Fibroblast of pulmonary artery (primary cell): Measurements from ENCODE around the gene HAUS1.
A peak's percentile ranks its signal among the peaks of the same experiment; 100 is the strongest.

Experiments
- DNase-seq: peaks from one replicate; pipeline ENCODE4 v3.0.0-alpha.2; 2010; ENCODE audit warnings: low read depth
- H3K4me3 ChIP-seq: replicated peaks from 2 replicates; pipeline ENCODE4 v1.5.1; 2011; ENCODE audit warnings: low read depth, mild to moderate bottlenecking, control low read depth, low read length, moderate library complexity
- TF ChIP-seq, protein P1 (sequence below): IDR thresholded peaks from 2 replicates; pipeline ENCODE4 v1.5.1; 2011; ENCODE audit warnings: mild to moderate bottlenecking, control low read depth, low read length, inconsistent platforms; ENCODE audit errors: missing control alignments

Gene HAUS1, protein sequence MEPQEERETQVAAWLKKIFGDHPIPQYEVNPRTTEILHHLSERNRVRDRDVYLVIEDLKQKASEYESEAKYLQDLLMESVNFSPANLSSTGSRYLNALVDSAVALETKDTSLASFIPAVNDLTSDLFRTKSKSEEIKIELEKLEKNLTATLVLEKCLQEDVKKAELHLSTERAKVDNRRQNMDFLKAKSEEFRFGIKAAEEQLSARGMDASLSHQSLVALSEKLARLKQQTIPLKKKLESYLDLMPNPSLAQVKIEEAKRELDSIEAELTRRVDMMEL

DNA sequence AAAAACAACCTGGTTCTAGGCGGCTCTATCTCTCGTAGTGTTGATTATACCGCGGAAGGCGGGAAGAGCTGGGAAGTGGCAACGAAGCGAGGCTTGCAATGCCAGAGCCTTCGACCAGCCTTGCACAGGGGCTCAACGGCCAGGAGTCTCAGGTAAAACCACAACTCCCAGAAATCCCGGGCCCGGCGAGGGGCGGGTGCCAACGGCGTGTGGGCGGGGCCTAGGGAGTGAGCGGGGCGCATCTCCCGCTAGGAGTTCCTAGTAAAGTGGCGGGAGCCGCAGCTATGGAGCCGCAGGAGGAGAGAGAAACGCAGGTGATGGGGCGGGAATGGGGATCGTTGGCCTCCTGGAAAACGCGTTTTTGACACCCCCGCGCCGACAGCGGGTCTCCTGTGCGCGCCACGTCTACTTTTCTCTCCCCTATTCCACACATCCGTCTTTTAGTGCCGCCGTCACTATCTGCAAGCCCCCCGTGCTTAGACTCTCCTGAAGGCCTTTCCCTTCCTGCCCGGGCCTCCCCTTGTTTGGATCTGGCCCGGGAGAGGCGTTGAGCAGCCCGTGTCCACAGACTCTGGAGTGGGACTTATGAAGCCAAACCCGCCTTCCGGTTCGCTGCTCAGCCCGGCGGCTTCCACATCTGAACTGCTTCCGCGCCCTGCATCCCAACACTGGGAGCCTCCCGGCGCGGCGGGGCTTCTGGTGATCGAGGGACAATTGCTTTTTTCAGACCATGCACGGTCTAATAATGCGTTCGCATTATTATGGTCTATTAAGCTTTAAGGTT lies at the start of gene HAUS1:
HAUS1 (plus strand) TSS at position 258 of the 784 bp plus-strand sequence; CDS start at position 285, 27 bp downstream.
- peak within 1 kb of the TSS; percentile 96 for H3K4me3 ChIP-seq
- TF ChIP-seq, protein P1, sequence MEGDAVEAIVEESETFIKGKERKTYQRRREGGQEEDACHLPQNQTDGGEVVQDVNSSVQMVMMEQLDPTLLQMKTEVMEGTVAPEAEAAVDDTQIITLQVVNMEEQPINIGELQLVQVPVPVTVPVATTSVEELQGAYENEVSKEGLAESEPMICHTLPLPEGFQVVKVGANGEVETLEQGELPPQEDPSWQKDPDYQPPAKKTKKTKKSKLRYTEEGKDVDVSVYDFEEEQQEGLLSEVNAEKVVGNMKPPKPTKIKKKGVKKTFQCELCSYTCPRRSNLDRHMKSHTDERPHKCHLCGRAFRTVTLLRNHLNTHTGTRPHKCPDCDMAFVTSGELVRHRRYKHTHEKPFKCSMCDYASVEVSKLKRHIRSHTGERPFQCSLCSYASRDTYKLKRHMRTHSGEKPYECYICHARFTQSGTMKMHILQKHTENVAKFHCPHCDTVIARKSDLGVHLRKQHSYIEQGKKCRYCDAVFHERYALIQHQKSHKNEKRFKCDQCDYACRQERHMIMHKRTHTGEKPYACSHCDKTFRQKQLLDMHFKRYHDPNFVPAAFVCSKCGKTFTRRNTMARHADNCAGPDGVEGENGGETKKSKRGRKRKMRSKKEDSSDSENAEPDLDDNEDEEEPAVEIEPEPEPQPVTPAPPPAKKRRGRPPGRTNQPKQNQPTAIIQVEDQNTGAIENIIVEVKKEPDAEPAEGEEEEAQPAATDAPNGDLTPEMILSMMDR, result no peak
- peak; percentile 79 for DNase-seq

DNA sequence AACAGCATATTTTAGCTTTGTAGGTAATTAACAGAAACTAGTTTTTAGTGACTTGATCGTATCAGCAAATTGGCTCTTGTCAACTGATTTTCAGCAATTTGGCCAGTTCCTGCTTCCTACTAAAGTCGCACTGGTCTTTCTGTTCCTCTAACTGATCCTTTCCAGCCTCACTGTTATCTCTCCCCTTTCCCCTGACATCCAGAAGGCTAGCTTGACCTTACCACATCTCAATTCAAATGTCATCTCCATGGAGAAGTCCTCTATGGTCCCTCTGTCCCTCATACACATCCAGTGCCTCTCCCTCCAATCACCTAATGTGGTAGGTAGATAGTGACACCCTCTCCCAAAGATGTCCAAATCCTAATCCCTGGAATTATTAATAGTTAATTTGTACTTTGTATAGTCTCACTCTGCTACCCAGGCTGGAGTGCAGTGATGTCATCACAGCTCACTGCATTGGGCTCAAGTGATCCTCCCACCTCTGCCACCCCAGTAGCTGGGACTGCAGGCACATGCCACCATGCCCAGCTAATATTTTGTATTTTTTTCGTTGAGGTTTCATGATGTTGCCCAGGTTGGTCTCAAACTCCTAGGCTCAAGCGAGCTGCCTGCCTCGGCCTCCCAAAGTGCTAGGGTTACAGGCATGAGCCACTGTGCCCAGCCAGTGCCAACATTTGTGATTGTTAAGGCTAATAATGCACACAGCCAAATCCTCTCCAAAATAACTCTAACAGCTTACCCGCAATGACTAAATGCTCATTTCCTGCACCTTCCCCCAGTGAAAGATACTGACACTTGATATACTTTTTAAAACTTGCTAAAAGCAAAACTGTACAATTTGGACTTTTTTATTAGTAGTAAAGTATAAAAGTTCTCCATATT lies 49.0 kb upstream of the HAUS1 start:
- TF ChIP-seq, protein P1, result no peak
- H3K4me3 ChIP-seq, result no peak overlapping the region
- DNase-seq, result no peak

DNA sequence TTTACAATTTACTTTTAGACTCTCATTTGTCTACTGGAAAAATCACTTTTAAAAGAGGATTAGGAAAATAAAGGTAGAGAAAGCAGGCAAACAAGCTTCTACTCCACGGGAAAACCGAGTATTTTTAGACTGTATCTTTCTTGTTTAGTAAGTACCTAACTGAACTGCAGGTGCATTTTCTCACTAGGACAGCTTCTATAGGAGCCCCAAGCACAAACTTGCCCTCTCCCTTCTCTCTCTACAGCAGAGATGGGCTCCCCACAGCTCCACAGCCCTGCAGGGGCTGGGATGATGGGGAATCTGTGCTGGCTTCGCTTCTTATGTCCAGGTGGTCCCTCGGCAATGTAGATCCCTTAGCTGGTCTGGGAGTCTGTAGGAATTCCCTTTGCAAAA lies 48.4 kb upstream of the HAUS1 start:
- TF ChIP-seq, protein P1, result no peak
- no peak overlapping the region for H3K4me3 ChIP-seq
- DNase-seq, result no peak

DNA sequence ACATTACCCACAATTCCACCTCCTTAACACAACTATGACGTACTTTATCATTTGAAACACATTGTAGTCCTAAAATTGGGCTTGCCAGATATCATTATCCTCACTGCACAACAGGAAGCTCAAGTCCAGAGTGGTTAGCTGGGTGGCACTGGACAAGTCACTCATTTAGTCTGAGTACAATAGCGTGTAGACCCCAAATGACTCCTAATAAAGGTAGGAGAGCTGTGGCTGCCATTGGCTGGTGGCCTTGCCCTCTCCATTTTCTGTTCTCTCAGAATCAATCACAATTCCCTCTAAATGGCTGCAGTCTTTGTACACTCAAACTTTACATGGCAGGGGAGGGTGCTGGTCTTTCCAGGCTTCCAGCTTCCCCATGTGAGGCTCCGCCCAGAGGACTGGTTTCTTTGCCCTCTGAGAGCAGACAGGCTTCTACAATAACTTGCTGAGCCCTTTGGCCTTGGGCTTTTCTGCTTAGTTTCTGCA lies 43.8 kb upstream of the HAUS1 start:
- TF ChIP-seq, protein P1, result no peak
- no peak overlapping the region for H3K4me3 ChIP-seq
- DNase-seq, result no peak

DNA sequence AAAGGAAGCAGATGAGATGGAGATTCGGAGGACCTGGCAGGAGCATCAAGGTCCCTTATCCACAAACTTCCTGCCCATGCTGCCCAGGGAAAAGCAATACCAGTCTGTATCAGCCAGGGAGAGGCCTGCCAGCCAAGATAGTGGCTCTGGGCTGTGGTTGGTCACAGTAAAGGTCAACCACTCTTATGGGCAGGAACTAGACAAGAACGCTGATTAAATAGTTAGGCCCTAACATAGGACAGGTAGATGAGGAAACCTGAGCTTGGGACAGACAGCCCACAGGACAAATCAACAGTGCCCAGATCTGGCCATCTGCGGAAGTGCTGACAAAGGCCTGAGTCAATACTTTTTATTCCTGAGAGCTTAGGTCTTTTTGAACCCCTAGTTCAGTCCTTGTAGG lies 42.8 kb upstream of the HAUS1 start:
- TF ChIP-seq, protein P1, result no peak
- DNase-seq, result no peak
- H3K4me3 ChIP-seq, result no peak overlapping the region

DNA sequence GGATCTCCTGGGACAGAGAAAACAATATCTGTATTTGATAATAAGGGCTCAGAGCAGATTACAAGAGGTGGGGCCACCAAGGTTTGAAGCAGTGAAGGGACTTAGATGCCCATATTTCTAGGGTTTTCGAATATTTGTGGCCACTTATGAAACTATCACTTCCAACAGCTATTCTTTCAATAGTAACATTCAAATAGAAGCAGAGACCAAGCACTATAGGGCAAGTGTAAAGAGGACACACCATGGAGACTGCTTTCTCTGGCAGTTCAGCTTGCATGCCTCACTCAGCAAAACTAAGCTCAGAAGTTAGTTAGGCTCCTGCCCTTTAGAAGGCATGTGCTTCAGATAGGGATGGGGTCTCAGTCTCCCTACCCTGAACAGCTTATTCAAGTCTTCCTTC lies 42.4 kb upstream of the HAUS1 start:
- TF ChIP-seq, protein P1, result no peak
- H3K4me3 ChIP-seq, result no peak overlapping the region
- DNase-seq, result no peak
